ENCODE data around the gene PFDN2. TPM values are rescaled to one million over a fixed set of nuclear protein-coding genes. Genes with fewer than 3 reads are reported as not detected.
"Not testable (repeated sequence)": the region's sequence is repeated elsewhere in the genome, so short reads cannot be mapped to it uniquely, and the experiment has no call there.

Gene PFDN2
- total RNA-seq, 1 donor from 2014 or later = 56.2 TPM

- Histone ChIP-seq H3K4me1 (no peaks in the 10 kb centered on the region), H3K36me3 (no peaks in the 10 kb centered on the region), H3K27me3 (no peaks in the 10 kb centered on the region), H3K9me3 (no peaks in the 10 kb centered on the region), H3K4me3 (no peak overlapping the region), H3K27ac (no peak overlapping the region)
- intact Hi-C loops (cut with DNase I) = no loop called here
- no peak for TF ChIP-seq CTCF (IDR thresholded peaks at IDR 0.05)
- DNase-seq (no peak), ATAC-seq (no peak)
Observed at GRCh38 chr1:161070761-161071160, 47.1 kb downstream of the PFDN2 start.

- peak; percentile 86 for ATAC-seq
- TF ChIP-seq CTCF (IDR thresholded peaks at IDR 0.05) = no peak
- H3K36me3 ChIP-seq = no peaks in the 10 kb centered on the region
- peak within 1 kb of the TSS; percentile 84 for H3K27ac ChIP-seq
- no peaks in the 10 kb centered on the region for H3K27me3 ChIP-seq
- no peaks in the 10 kb centered on the region for H3K4me1 ChIP-seq
- no peaks in the 10 kb centered on the region for H3K9me3 ChIP-seq
- peak within 1 kb of the TSS; percentile 54 for H3K4me3 ChIP-seq
- peak; percentile 90 for DNase-seq
- intact Hi-C loops (cut with DNase I) = no loop called here
Observed at GRCh38 chr1:161069731-161070270, 48.0 kb downstream of the PFDN2 start, which contains the start of gene ARHGAP30. TSS of gene ARHGAP30 (minus strand) at chr1:161069891. CDS start at chr1:161069624, 267 bp downstream.

GRCh38 chr1:161069241-161069640 lies 48.6 kb downstream of the PFDN2 start:
- Histone ChIP-seq H3K27ac (peak overlapping the region; percentile 84), H3K4me1 (no peaks in the 10 kb centered on the region), H3K27me3 (no peaks in the 10 kb centered on the region), H3K36me3 (no peaks in the 10 kb centered on the region), H3K9me3 (no peaks in the 10 kb centered on the region), H3K4me3 (peak overlapping the region; percentile 54)
- ATAC-seq = no peak
- DNase-seq = no peak
- no peak for TF ChIP-seq CTCF (IDR thresholded peaks at IDR 0.05)
- intact Hi-C loops (cut with DNase I) = no loop called here

- peak overlapping the region; percentile 54 for H3K4me3 ChIP-seq
- ATAC-seq (peak; percentile 85), DNase-seq (peak; percentile 82)
- peak overlapping the region; percentile 84 for H3K27ac ChIP-seq
- no peaks in the 10 kb centered on the region for H3K4me1 ChIP-seq
- intact Hi-C loops (cut with DNase I) = no loop called here
- no peaks in the 10 kb centered on the region for H3K36me3 ChIP-seq
- H3K27me3 ChIP-seq = no peaks in the 10 kb centered on the region
- no peaks in the 10 kb centered on the region for H3K9me3 ChIP-seq
- TF ChIP-seq CTCF (IDR thresholded peaks at IDR 0.05) = no peak
Observed at GRCh38 chr1:161068306-161069234, 49.3 kb downstream of the PFDN2 start.

GRCh38 chr1:161066694-161067093 lies 51.1 kb downstream of the PFDN2 start:
- TF ChIP-seq CTCF (IDR thresholded peaks at IDR 0.05) = no peak
- H3K4me1 ChIP-seq = no peaks in the 10 kb centered on the region
- H3K27me3 ChIP-seq = no peaks in the 10 kb centered on the region
- DNase-seq (no peak), ATAC-seq (no peak)
- H3K27ac ChIP-seq = no peak overlapping the region
- no peak overlapping the region for H3K4me3 ChIP-seq
- intact Hi-C loops (cut with DNase I) = no loop called here
- H3K36me3 ChIP-seq = no peaks in the 10 kb centered on the region
- H3K9me3 ChIP-seq = no peaks in the 10 kb centered on the region

- DNase-seq; H3K4me1 ChIP-seq; H3K36me3 ChIP-seq; H3K4me3 ChIP-seq; H3K27ac ChIP-seq; intact Hi-C loops (cut with DNase I); H3K9me3 ChIP-seq; ATAC-seq; H3K27me3 ChIP-seq: not testable (repeated sequence)
Observed at GRCh38 chr1:161065681-161066080, 52.2 kb downstream of the PFDN2 start.

GRCh38 chr1:161063936-161064335 lies 53.9 kb downstream of the PFDN2 start:
- H3K4me3 ChIP-seq; H3K9me3 ChIP-seq; H3K27ac ChIP-seq; DNase-seq; intact Hi-C loops (cut with DNase I); H3K4me1 ChIP-seq; ATAC-seq; H3K36me3 ChIP-seq; H3K27me3 ChIP-seq: not testable (repeated sequence)
